Upper lobe of left lung (tissue), 6 donors: ENCODE data around the gene PBXIP1. TPM values are rescaled to one million over a fixed set of nuclear protein-coding genes. Genes with fewer than 3 reads are reported as not detected.

Experiments used
- ATAC-seq, 2 donors: fragments of 200-7000 bp; cut with Tn5 transposase; one replicate each; pipeline ENCODE4 v1.9.1; 2022; ENCODE audit warnings: mild to moderate bottlenecking in 2 of 2, moderate library complexity in 2 of 2; ENCODE audit not compliant: low FRiP score in 2 of 2
- DNase-seq, 2 donors: peaks; one replicate each; pipeline ENCODE4 v3.0.0-alpha.2; 2019 to 2020
- H3K27ac ChIP-seq, 4 donors: fragments of 200-600 bp; sonication (generic); one replicate each; pipeline ENCODE4 v1.5.1; 2016 to 2019
- H3K27me3 ChIP-seq, 4 donors: fragments of 200-600 bp; sonication (generic); one replicate each; pipeline ENCODE4 v1.5.1; 2017 to 2019
- H3K36me3 ChIP-seq, 4 donors: fragments of 200-600 bp; sonication (generic); one replicate each; pipeline ENCODE4 v1.5.1; 2016 to 2019
- H3K4me1 ChIP-seq, 4 donors: fragments of 200-600 bp; sonication (generic); one replicate each; pipeline ENCODE4 v1.5.1; 2018 to 2019
- H3K4me3 ChIP-seq, 4 donors: fragments of 200-600 bp; sonication (generic); one replicate each; pipeline ENCODE4 v1.5.1; 2017 to 2019; ENCODE audit warnings: mild to moderate bottlenecking in 2 of 4, moderate library complexity in 1 of 4
- H3K9me3 ChIP-seq, 4 donors: fragments of 200-600 bp; sonication (generic); one replicate each; pipeline ENCODE4 v1.5.1; 2018 to 2019
- EP300 ChIP-seq, 4 donors: sonication (generic); formaldehyde crosslinking; IDR thresholded peaks; one replicate each; pipeline ENCODE4 v1.5.1; 2017; ENCODE audit warnings: antibody characterized with exemption in 4 of 4, control low read depth in 2 of 4
- POLR2A ChIP-seq, 4 donors: fragments of 450-650 bp; IDR thresholded peaks; one replicate each; pipeline ENCODE4 v1.5.1; 2016 to 2017; ENCODE audit warnings: antibody characterized with exemption in 4 of 4, mild to moderate bottlenecking in 2 of 4
- POLR2AphosphoS5 ChIP-seq, 2 donors: sonication (generic); formaldehyde crosslinking; IDR thresholded peaks; one replicate each; pipeline ENCODE4 v1.5.1; 2017; ENCODE audit warnings: antibody characterized with exemption in 2 of 2
- WGBS, 2 donors: methylation state at CpG; one replicate each; pipeline ENCODE4 v1.1.5; 2017 to 2018; 5-methylcytosine and 5-hydroxymethylcytosine counted together
- total RNA-seq, 6 donors: library from RNA; depleted of rRNA in 4 of 6; stranded (reverse); fragments of >200 nt in 4 of 6; gene quantifications; one replicate each; pipeline versions ENCODE4 v1.1.0 to v1.2.1, GENCODE V29; 2016 to 2021
- TF ChIP-seq, protein P1 (sequence below), 6 experiments: fragments of 450-650 bp in 4 of 6; fragments of 200-600 bp in 2 of 6; sonication (generic) in 2 of 6; IDR thresholded peaks; one replicate each; pipeline ENCODE4 v1.5.1; 2016 to 2019; ENCODE audit warnings: antibody characterized with exemption in 6 of 6
- donor health status: DM: no; HTN: no; CAD: no; lungs with moderate emphysema.
- donor health status: DM: no; HTN: yes; CAD: no; lungs with severe emphysema.

PBXIP1 gene
- total RNA-seq = 100 to 1,000 TPM in 1 of 6 donors, 10 to 100 TPM in 5; 72.1 to 108 (median 83.7) TPM

- TF ChIP-seq, protein P1, sequence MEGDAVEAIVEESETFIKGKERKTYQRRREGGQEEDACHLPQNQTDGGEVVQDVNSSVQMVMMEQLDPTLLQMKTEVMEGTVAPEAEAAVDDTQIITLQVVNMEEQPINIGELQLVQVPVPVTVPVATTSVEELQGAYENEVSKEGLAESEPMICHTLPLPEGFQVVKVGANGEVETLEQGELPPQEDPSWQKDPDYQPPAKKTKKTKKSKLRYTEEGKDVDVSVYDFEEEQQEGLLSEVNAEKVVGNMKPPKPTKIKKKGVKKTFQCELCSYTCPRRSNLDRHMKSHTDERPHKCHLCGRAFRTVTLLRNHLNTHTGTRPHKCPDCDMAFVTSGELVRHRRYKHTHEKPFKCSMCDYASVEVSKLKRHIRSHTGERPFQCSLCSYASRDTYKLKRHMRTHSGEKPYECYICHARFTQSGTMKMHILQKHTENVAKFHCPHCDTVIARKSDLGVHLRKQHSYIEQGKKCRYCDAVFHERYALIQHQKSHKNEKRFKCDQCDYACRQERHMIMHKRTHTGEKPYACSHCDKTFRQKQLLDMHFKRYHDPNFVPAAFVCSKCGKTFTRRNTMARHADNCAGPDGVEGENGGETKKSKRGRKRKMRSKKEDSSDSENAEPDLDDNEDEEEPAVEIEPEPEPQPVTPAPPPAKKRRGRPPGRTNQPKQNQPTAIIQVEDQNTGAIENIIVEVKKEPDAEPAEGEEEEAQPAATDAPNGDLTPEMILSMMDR (IDR thresholded peaks at IDR 0.05) = peak in 2 of 6 experiments; percentile 6 to 15
- no peak for TF ChIP-seq EP300 (IDR thresholded peaks at IDR 0.05)
- TF ChIP-seq POLR2A (IDR thresholded peaks at IDR 0.05) = peak in 3 of 4 donors; percentile 28 to 68 (median 41)
- peak; percentile 30 to 43 for TF ChIP-seq POLR2AphosphoS5 (IDR thresholded peaks at IDR 0.05)
- peak within 1 kb of the TSS; percentile 73 to 85 (median 76) for H3K27ac ChIP-seq
- H3K4me3 ChIP-seq = peak within 1 kb of the TSS; percentile 11 to 75 (median 56)
- H3K9me3 ChIP-seq = no peaks in the 10 kb centered on the region
- WGBS, 2 donors = 0 to 1% methylated on average over 18 of the region's 18 CpGs
- H3K4me1 ChIP-seq = peaks cover 41 to 73% (median 51%) of the 10 kb centered on the region in 4 donors
- peak in 1 of 2 donors; percentile 85 for DNase-seq
- H3K27me3 ChIP-seq = no peaks in the 10 kb centered on the region
- peak; percentile 81 to 92 for ATAC-seq
- H3K36me3 ChIP-seq = peaks cover 6 to 21% (median 15%) of the 10 kb centered on the region in 4 donors
Observed at GRCh38 chr1:154955718-154956543, at the start of gene PBXIP1. Gene PBXIP1, minus strand, starts transcription at chr1:154956099. Its CDS starts 2,378 bp downstream, at chr1:154953721.

DNA sequence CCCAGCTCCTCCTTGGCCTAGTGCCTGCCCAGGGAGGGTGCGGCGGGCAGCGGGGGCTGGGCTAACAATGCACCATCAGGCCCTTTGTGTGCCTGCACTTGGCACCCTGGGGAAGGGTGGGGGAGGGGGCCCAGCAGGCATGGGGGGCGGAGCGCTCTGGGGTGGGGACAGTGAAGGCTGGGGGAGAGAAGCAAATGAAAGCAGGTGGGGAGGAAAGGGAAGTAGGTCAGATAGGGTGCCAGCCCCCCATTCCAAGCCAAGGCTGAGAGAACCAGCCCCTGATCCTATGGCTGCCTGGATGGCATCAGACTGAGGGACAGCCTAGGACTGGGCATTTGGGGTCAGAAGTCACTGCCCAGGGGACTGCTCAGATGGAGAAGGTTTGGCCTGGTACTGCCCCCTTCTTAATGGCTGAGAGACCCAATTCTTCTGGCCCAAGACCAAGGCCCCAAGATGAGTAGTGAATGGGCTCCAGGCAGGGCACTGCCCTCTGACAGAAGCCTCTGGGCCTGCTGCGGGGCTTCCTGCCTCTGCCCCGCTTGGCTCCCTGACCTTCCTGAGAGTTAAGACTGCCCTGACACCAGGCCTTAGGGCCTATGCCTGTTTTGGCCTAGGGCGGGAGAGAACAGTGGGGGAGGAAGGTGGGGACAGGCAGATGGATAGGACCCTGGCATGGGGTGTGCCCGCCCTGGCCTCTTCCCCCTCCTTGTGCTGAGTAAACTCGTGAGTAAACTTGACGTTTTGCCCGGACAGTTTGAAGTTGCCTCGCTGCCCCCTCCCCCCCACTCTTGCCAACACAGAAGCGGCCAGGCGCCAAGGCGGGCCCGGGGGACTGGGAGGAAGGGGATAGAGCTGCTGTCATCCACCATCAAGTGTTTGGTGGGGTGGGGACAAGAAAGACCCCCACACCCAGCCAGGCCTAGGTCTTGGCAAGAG is 49.4 kb upstream of the PBXIP1 start:
- Histone ChIP-seq H3K4me1 (peaks cover 46 to 70% (median 65%) of the 10 kb centered on the region in 4 donors), H3K36me3 (no peaks in the 10 kb centered on the region), H3K9me3 (no peaks in the 10 kb centered on the region), H3K27me3 (no peaks in the 10 kb centered on the region), H3K4me3 (peak overlapping the region in 3 of 4 donors; percentile 90 to 94 (median 94)), H3K27ac (peak overlapping the region; percentile 93 to 100 (median 96))
- DNase-seq (peak; percentile 85 to 93), ATAC-seq (peak in 1 of 2 donors; percentile 1)
- WGBS, 2 donors = 22 to 32% methylated on average over 10 to 14 of the region's 17 CpGs
- TF ChIP-seq POLR2AphosphoS5 (IDR thresholded peaks at IDR 0.05) (peak; percentile 13 to 33), EP300 (IDR thresholded peaks at IDR 0.05) (peak in 1 of 4 donors; percentile 11), POLR2A (IDR thresholded peaks at IDR 0.05) (peak in 1 of 4 donors; percentile 59)
- TF ChIP-seq, protein P1 (IDR thresholded peaks at IDR 0.05) = no peak

DNA sequence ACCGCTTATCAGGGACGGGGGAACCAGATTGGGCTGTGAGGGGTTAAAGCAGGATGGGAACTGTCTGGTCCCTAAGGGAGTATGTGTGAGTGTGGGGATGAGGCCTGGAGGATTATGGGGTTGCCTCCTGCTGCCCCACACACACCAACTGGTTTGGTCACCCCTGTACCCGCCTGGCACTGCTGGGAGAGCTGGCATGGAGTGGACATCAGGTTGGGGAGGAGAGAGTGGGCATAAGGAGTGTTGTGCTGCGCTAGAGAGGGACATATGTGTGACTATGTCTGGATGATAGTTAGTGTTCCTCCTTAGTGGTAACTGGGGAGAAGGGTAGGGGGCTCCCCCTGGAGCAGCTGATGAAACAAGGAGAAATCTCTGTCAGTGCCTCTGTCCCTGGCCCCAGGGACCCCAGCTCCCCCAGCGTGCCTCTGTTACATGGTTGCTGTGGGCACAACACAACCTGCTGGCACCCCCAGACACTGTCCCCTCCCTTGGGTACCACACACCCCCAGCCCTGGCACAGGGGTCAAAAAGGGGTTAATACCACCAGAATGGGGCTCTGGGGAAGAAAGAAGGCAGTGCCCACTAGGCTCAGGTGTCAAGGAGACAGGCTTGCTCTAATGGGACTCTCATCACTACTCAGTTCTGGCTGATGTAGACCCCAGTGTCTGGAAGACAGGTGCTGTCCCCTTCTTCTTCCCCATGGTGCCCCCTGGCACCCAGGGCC is 48.6 kb upstream of the PBXIP1 start:
- Histone ChIP-seq H3K4me3 (peak overlapping the region; percentile 90 to 94 (median 94)), H3K27ac (peak overlapping the region; percentile 93 to 100 (median 96)), H3K27me3 (no peaks in the 10 kb centered on the region), H3K4me1 (peaks cover 51 to 71% (median 65%) of the 10 kb centered on the region in 4 donors), H3K9me3 (no peaks in the 10 kb centered on the region), H3K36me3 (no peaks in the 10 kb centered on the region)
- no peak for DNase-seq
- TF ChIP-seq POLR2AphosphoS5 (IDR thresholded peaks at IDR 0.05) (no peak), POLR2A (IDR thresholded peaks at IDR 0.05) (no peak), EP300 (IDR thresholded peaks at IDR 0.05) (no peak)
- TF ChIP-seq, protein P1 (IDR thresholded peaks at IDR 0.05) = no peak
- 28 to 39% methylated on average over 5 of the region's 5 CpGs for WGBS, 2 donors
- no peak for ATAC-seq

DNA sequence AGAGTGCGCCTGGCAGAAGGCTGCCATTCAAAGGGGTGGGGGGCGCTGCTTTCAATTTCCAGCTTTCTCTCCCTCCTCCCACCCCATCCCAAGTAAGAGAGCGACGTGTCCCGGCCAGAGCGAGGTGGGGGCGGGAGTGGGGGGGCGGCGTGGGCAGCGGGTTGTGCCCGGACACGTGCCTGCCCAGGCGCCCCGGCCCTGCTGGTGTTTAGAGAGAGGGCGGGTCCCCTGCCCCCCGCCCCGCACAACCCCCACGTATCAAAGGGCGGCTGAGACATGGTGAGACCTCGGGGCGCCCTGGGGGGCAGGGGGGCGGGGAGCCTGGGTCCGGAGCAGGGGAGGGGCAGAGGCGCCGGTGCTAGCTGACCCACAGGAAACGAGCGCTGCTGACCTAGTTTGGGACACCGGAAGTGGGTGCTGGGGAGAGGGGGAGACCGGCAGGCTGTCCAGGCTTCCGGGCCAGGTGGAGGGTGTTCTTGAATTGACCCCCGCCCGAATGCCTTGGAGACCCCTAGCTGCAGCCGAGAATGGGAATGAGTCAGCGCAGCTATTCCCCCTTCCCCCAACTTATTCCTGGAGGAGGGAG is 48.0 kb upstream of the PBXIP1 start:
- whole genome bisulfite sequencing, 2 donors = 1 to 3% methylated on average over 9 to 14 of the region's 34 CpGs
- no peaks in the 10 kb centered on the region for H3K36me3 ChIP-seq
- H3K4me1 ChIP-seq = peaks cover 58 to 71% (median 65%) of the 10 kb centered on the region in 4 donors
- peak in 1 of 2 donors; percentile 3 for ATAC-seq
- no peaks in the 10 kb centered on the region for H3K27me3 ChIP-seq
- H3K4me3 ChIP-seq = peak overlapping the region; percentile 90 to 94 (median 94)
- TF ChIP-seq, protein P1 (IDR thresholded peaks at IDR 0.05) = no peak
- TF ChIP-seq POLR2A (IDR thresholded peaks at IDR 0.05) (no peak), POLR2AphosphoS5 (IDR thresholded peaks at IDR 0.05) (peak in 1 of 2 donors; percentile 8), EP300 (IDR thresholded peaks at IDR 0.05) (no peak)
- DNase-seq = peak; percentile 88 to 90
- H3K9me3 ChIP-seq = no peaks in the 10 kb centered on the region
- H3K27ac ChIP-seq = peak overlapping the region; percentile 93 to 100 (median 96)
